Nephron progenitor cell (in vitro differentiated cells): ENCODE results near the gene SELENBP1.

Experiments used
- DNase-seq: peaks from one replicate; pipeline ENCODE4 v3.0.0; 2021
- H3K27ac Mint-ChIP-seq: 2 replicates; pipeline ENCODE4 v1.8.0; 2021; ENCODE audit warnings: mild to moderate bottlenecking, moderate library complexity, mixed read lengths
- H3K27me3 Mint-ChIP-seq: 2 replicates; pipeline ENCODE4 v1.8.0; 2021; ENCODE audit warnings: mild to moderate bottlenecking, low read depth, mixed read lengths; ENCODE audit not compliant: poor library complexity
- H3K36me3 Mint-ChIP-seq: 2 replicates; pipeline ENCODE4 v1.8.0; 2021; ENCODE audit warnings: low read depth, mixed read lengths
- H3K4me1 Mint-ChIP-seq: 2 replicates; pipeline ENCODE4 v1.8.0; 2021; ENCODE audit warnings: mixed read lengths
- H3K4me3 Mint-ChIP-seq: 2 replicates; pipeline ENCODE4 v1.8.0; 2021; ENCODE audit warnings: mild to moderate bottlenecking, moderate library complexity, mixed read lengths
- H3K9me3 Mint-ChIP-seq: 2 replicates; pipeline ENCODE4 v1.8.0; 2021; ENCODE audit warnings: mild to moderate bottlenecking, moderate library complexity, mixed read lengths
- TF ChIP-seq, protein P1 (sequence below): fragments of 200-600 bp; sonication (generic); IDR thresholded peaks from 2 replicates; pipeline ENCODE4 v1.5.0; 2021; ENCODE audit warnings: antibody characterized with exemption

Gene SELENBP1

GRCh38 chr1:151407304-151407703, 34.8 kb upstream of the SELENBP1 start:
- DNase-seq: no peak
- Mint-ChIP-seq H3K9me3 (no peaks in the 10 kb centered on the region), H3K36me3 (peaks cover 76% of the 10 kb centered on the region), H3K4me3 (no peak overlapping the region), H3K27me3 (peaks cover 6% of the 10 kb centered on the region), H3K27ac (peak overlapping the region; percentile 14), H3K4me1 (no peaks in the 10 kb centered on the region)
- TF ChIP-seq, protein P1, sequence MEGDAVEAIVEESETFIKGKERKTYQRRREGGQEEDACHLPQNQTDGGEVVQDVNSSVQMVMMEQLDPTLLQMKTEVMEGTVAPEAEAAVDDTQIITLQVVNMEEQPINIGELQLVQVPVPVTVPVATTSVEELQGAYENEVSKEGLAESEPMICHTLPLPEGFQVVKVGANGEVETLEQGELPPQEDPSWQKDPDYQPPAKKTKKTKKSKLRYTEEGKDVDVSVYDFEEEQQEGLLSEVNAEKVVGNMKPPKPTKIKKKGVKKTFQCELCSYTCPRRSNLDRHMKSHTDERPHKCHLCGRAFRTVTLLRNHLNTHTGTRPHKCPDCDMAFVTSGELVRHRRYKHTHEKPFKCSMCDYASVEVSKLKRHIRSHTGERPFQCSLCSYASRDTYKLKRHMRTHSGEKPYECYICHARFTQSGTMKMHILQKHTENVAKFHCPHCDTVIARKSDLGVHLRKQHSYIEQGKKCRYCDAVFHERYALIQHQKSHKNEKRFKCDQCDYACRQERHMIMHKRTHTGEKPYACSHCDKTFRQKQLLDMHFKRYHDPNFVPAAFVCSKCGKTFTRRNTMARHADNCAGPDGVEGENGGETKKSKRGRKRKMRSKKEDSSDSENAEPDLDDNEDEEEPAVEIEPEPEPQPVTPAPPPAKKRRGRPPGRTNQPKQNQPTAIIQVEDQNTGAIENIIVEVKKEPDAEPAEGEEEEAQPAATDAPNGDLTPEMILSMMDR: no peak

DNA sequence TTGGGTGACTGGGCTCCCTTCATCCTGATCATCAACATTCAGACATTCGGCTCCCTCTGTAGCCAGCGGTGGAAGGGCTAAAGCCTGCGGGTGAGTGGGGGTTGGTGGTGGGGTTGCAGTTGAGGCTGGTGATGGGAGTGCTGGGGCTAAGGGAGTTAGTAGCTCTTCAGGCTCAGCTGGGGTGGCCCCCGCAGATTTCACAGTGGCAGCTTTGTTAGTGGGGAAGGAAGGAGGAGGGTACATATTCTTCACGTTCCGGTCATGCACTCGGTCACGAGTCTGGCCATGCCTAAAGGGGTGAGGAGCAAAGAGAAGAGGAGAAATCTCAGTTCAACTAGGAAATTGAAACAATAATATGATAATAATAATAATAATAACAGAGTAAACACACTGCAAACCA, 33.7 kb upstream of the SELENBP1 start:
- DNase-seq: no peak
- H3K4me3 Mint-ChIP-seq: no peak overlapping the region
- TF ChIP-seq, protein P1: no peak
- H3K36me3 Mint-ChIP-seq: peaks cover 76% of the 10 kb centered on the region
- H3K4me1 Mint-ChIP-seq: peaks cover 7% of the 10 kb centered on the region
- H3K27me3 Mint-ChIP-seq: peaks cover 6% of the 10 kb centered on the region
- H3K27ac Mint-ChIP-seq: peak overlapping the region; percentile 30
- no peaks in the 10 kb centered on the region for H3K9me3 Mint-ChIP-seq

- H3K4me3 Mint-ChIP-seq: no peak overlapping the region
- no peaks in the 10 kb centered on the region for H3K9me3 Mint-ChIP-seq
- peaks cover 16% of the 10 kb centered on the region for H3K4me1 Mint-ChIP-seq
- peaks cover 75% of the 10 kb centered on the region for H3K36me3 Mint-ChIP-seq
- H3K27me3 Mint-ChIP-seq: peaks cover 6% of the 10 kb centered on the region
- DNase-seq: no peak
- H3K27ac Mint-ChIP-seq: peak overlapping the region; percentile 52
- TF ChIP-seq, protein P1: no peak
These were observed 32.9 kb upstream of the SELENBP1 start for GRCh38 chr1:151405187-151405951.

DNA sequence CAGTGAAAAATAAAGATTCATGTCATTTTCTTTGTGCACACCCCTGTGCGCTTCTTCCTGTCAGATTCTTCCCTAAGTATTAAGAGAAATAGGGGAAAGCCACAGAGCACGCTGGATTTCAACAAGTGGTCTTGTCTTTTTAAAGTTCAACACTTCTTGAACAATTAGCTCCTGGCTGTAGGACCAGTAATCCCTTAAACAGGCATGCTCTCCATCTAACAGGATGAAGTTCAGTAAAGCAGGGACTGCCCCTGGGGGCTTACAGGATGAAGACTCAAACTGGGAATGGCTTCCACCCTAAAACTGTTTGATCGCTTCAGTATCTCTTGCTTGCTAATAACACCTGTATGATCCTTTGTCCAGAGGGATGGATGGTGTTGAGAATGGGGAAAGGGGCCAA, 31.1 kb upstream of the SELENBP1 start:
- Mint-ChIP-seq H3K36me3 (peaks cover 58% of the 10 kb centered on the region), H3K9me3 (no peaks in the 10 kb centered on the region), H3K4me3 (no peak overlapping the region), H3K27me3 (peaks cover 6% of the 10 kb centered on the region), H3K4me1 (peaks cover 28% of the 10 kb centered on the region), H3K27ac (peak overlapping the region; percentile 44)
- no peak for DNase-seq
- TF ChIP-seq, protein P1: no peak

DNA sequence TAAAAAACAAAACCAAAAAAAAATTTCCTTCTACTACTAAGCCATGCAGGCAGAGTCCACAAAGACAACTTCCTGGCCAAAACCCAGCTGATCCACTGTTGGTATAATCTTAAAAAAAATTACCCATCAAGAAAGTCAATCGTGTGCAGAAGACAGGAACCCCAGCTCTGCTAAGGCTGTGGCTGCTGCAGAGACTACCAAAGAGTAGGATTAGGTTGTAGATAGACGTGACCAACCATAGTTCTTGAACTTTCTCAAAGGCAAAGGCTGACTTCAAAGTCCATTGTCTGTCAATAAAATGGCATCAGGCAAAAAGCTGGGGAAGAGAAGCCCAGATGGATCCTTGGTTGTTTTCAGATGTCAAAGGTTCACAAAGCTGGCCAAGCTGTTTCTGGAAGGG, 30.3 kb upstream of the SELENBP1 start:
- no peak for DNase-seq
- peaks cover 32% of the 10 kb centered on the region for H3K4me1 Mint-ChIP-seq
- H3K9me3 Mint-ChIP-seq: no peaks in the 10 kb centered on the region
- peak overlapping the region; percentile 81 for H3K27ac Mint-ChIP-seq
- TF ChIP-seq, protein P1: no peak
- peaks cover 58% of the 10 kb centered on the region for H3K36me3 Mint-ChIP-seq
- H3K27me3 Mint-ChIP-seq: peaks cover 6% of the 10 kb centered on the region
- H3K4me3 Mint-ChIP-seq: no peak overlapping the region

DNA sequence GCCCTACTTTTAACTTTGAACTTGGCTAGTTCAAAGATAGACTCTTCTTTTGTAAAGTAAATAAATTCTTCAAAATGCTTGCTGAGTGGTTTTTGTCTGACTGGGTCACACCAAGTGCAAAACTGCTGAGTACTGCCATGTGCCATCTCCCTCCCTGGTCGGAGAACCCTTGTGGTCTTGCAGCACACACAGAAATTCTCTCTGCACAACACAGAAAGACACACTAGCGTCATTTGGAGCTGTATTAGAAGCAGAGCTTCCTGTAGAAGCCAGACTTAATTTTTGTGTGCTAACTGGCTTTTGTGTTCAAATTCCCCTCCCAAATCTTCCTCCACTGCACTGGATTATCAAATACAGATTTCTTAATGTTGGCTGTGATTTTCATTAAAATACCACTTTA, 29.4 kb upstream of the SELENBP1 start:
- peaks cover 51% of the 10 kb centered on the region for H3K36me3 Mint-ChIP-seq
- peaks cover 35% of the 10 kb centered on the region for H3K4me1 Mint-ChIP-seq
- no peaks in the 10 kb centered on the region for H3K27me3 Mint-ChIP-seq
- H3K9me3 Mint-ChIP-seq: no peaks in the 10 kb centered on the region
- no peak for DNase-seq
- H3K4me3 Mint-ChIP-seq: peak overlapping the region; percentile 24
- TF ChIP-seq, protein P1: no peak
- H3K27ac Mint-ChIP-seq: peak overlapping the region; percentile 98
